ENCODE measurements around the gene DOCK1. TPM values are rescaled to one million over a fixed set of nuclear protein-coding genes. Genes with fewer than 3 reads are reported as not detected.

DOCK1 gene
- total and polyA plus RNA-seq, 2 donors from 2014 or later: 15.8 to 81.7 TPM

DNA sequence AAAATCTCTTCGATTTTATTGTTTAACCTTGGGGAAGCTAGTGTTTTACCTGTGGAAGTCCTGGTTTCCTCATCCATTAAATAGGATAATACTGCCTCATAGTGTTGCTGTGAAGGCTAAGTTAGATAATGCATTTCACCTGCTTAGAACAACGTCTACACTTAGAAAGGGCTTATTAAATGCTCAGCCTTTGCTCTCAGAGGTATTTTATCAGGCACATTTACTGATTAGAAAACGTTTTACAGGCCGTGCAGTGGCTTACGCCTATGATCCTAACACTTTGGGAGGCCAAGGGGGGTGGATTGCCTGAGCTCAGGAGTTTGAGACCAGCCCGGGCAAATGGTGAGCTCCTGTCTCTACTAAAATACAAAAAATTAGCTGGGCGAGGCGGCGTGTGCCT lies 146.8 kb downstream of the DOCK1 start:
- TF ChIP-seq, protein P1, sequence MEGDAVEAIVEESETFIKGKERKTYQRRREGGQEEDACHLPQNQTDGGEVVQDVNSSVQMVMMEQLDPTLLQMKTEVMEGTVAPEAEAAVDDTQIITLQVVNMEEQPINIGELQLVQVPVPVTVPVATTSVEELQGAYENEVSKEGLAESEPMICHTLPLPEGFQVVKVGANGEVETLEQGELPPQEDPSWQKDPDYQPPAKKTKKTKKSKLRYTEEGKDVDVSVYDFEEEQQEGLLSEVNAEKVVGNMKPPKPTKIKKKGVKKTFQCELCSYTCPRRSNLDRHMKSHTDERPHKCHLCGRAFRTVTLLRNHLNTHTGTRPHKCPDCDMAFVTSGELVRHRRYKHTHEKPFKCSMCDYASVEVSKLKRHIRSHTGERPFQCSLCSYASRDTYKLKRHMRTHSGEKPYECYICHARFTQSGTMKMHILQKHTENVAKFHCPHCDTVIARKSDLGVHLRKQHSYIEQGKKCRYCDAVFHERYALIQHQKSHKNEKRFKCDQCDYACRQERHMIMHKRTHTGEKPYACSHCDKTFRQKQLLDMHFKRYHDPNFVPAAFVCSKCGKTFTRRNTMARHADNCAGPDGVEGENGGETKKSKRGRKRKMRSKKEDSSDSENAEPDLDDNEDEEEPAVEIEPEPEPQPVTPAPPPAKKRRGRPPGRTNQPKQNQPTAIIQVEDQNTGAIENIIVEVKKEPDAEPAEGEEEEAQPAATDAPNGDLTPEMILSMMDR (IDR thresholded peaks at IDR 0.05; ENCODE audit: borderline replicate concordance, extremely low read depth, insufficient read depth): no peak
- Histone ChIP-seq H3K4me3 (ENCODE audit: low read length in 3 of 3) (no peak overlapping the region), H3K36me3 (ENCODE audit: control insufficient read depth in 2 of 3, insufficient read depth in 3 of 3, low read length in 3 of 3) (peaks cover 6 to 21% (median 12%) of the 10 kb centered on the region in 3 donors), H3K27me3 (ENCODE audit: control insufficient read depth, insufficient read depth, low read length) (no peaks in the 10 kb centered on the region), H3K9me3 (ENCODE audit: control insufficient read depth in 2 of 3, insufficient read depth in 1 of 3, low read length in 3 of 3) (no peaks in the 10 kb centered on the region), H3K27ac (ENCODE audit: low read depth in 2 of 2, low read length in 2 of 2) (no peak overlapping the region), H3K9ac (ENCODE audit: low read length in 3 of 3) (no peak overlapping the region), H3K4me1 (ENCODE audit: control insufficient read depth in 2 of 3, insufficient read depth in 2 of 3, low read depth in 1 of 3, low read length in 3 of 3) (no peaks in the 10 kb centered on the region)
- intact Hi-C loops (cut with DNase I): no loop called here
- no peak for DNase-seq
- no peak for FAIRE-seq

GRCh38 chr10:127055263-127055662 lies 150.0 kb downstream of the DOCK1 start:
- no peaks in the 10 kb centered on the region for H3K4me1 ChIP-seq (ENCODE audit: control insufficient read depth in 2 of 3, insufficient read depth in 2 of 3, low read depth in 1 of 3, low read length in 3 of 3)
- H3K9ac ChIP-seq (ENCODE audit: low read length in 3 of 3): no peak overlapping the region
- DNase-seq (no peak), FAIRE-seq (no peak)
- no peaks in the 10 kb centered on the region for H3K27me3 ChIP-seq (ENCODE audit: control insufficient read depth, insufficient read depth, low read length)
- no peak overlapping the region for H3K4me3 ChIP-seq (ENCODE audit: low read length in 3 of 3)
- intact Hi-C loops (cut with DNase I): no loop called here
- H3K27ac ChIP-seq (ENCODE audit: low read depth in 2 of 2, low read length in 2 of 2): no peak overlapping the region
- peaks cover 0 to 11% (median 0%) of the 10 kb centered on the region in 3 donors for H3K9me3 ChIP-seq (ENCODE audit: control insufficient read depth in 2 of 3, insufficient read depth in 1 of 3, low read length in 3 of 3)
- H3K36me3 ChIP-seq (ENCODE audit: control insufficient read depth in 2 of 3, insufficient read depth in 3 of 3, low read length in 3 of 3): peaks cover 6 to 21% (median 21%) of the 10 kb centered on the region in 3 donors
- TF ChIP-seq, protein P1 (IDR thresholded peaks at IDR 0.05; ENCODE audit: borderline replicate concordance, extremely low read depth, insufficient read depth): no peak

DNA sequence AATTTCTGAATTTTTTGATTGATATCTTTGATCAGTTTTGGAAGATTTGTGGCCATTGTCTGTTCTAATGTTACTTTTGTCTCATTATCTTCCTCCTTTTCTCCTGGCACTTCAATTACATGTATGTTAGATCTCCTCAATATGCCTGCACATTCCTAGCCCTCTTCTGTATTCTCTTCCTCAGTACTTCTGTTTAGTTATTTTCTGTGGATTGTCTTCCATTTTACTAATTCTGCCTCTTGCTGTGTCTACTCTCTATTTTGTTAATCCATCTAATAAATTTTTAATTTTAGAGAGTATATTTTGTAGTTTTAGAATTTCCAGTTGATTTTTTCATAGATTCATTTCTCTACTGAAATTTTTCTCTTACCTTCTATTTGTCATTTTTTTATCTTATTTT lies 154.1 kb downstream of the DOCK1 start:
- no peak for DNase-seq
- H3K27me3 ChIP-seq (ENCODE audit: control insufficient read depth, insufficient read depth, low read length): no peaks in the 10 kb centered on the region
- H3K36me3 ChIP-seq (ENCODE audit: control insufficient read depth in 2 of 3, insufficient read depth in 3 of 3, low read length in 3 of 3): peaks cover under 1 to 18% (median 11%) of the 10 kb centered on the region in 3 donors
- intact Hi-C loops (cut with DNase I): no loop called here
- no peaks in the 10 kb centered on the region for H3K4me1 ChIP-seq (ENCODE audit: control insufficient read depth in 2 of 3, insufficient read depth in 2 of 3, low read depth in 1 of 3, low read length in 3 of 3)
- peaks cover 0 to 11% (median 0%) of the 10 kb centered on the region in 3 donors for H3K9me3 ChIP-seq (ENCODE audit: control insufficient read depth in 2 of 3, insufficient read depth in 1 of 3, low read length in 3 of 3)
- TF ChIP-seq, protein P1 (IDR thresholded peaks at IDR 0.05; ENCODE audit: borderline replicate concordance, extremely low read depth, insufficient read depth): no peak
- FAIRE-seq: no peak
- no peak overlapping the region for H3K4me3 ChIP-seq (ENCODE audit: low read length in 3 of 3)
- H3K27ac ChIP-seq (ENCODE audit: low read depth in 2 of 2, low read length in 2 of 2): no peak overlapping the region
- no peak overlapping the region for H3K9ac ChIP-seq (ENCODE audit: low read length in 3 of 3)

GRCh38 chr10:127063762-127064161 lies 158.5 kb downstream of the DOCK1 start:
- intact Hi-C loops (cut with DNase I): no loop called here
- no peak for FAIRE-seq
- Histone ChIP-seq H3K36me3 (ENCODE audit: control insufficient read depth in 2 of 3, insufficient read depth in 3 of 3, low read length in 3 of 3) (peaks cover 0 to 15% (median 14%) of the 10 kb centered on the region in 3 donors), H3K27me3 (ENCODE audit: control insufficient read depth, insufficient read depth, low read length) (no peaks in the 10 kb centered on the region), H3K4me1 (ENCODE audit: control insufficient read depth in 2 of 3, insufficient read depth in 2 of 3, low read depth in 1 of 3, low read length in 3 of 3) (no peaks in the 10 kb centered on the region), H3K27ac (ENCODE audit: low read depth in 2 of 2, low read length in 2 of 2) (no peak overlapping the region), H3K9me3 (ENCODE audit: control insufficient read depth in 2 of 3, insufficient read depth in 1 of 3, low read length in 3 of 3) (peaks cover 0 to 3% (median 0%) of the 10 kb centered on the region in 3 donors), H3K9ac (ENCODE audit: low read length in 3 of 3) (no peak overlapping the region), H3K4me3 (ENCODE audit: low read length in 3 of 3) (no peak overlapping the region)
- TF ChIP-seq, protein P1 (IDR thresholded peaks at IDR 0.05; ENCODE audit: borderline replicate concordance, extremely low read depth, insufficient read depth): no peak
- peak in 1 of 5 donors; percentile 8 for DNase-seq
